ENCODE data around the gene CORO2B. TPM values are rescaled to one million over a fixed set of nuclear protein-coding genes. Genes with fewer than 3 reads are reported as not detected.

The CORO2B gene
- total and polyA plus RNA-seq, 4 donors: 1.8 to 9.2 (median 5.0) TPM

DNA sequence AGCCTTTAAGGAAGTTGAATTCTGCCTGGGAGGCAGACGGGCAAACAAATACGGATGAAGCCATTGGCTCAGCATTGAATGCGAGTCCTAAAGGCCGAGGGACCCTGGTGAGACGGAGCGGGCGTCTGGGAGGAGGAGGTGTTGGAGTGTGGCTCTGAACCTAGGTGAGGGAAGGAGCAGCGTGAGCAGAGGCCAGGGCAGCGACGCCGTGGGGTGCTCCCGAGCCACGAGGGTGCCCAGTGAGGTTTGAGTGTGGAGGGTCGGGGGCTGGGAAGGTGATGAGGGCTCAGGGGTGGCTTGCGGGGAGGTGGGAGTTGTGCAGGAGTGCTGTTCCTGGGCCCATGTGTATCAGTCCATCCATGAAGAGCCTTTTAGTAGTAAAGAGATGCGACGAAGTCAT is 17.0 kb downstream of the CORO2B start:
- H3K27ac ChIP-seq (ENCODE audit: low read depth in 1 of 2, low read length in 2 of 2): no peak overlapping the region
- H3K27me3 ChIP-seq (ENCODE audit: control insufficient read depth in 1 of 2, insufficient read depth in 2 of 2, low read length in 1 of 2): no peaks in the 10 kb centered on the region
- intact Hi-C loops (cut with DNase I): no loop called here
- peak in 1 of 2 donors; percentile 32 for DNase-seq
- H3K36me3 ChIP-seq (ENCODE audit: control insufficient read depth in 1 of 2, insufficient read depth in 2 of 2, low read length in 1 of 2): no peaks in the 10 kb centered on the region
- no peaks in the 10 kb centered on the region for H3K9me3 ChIP-seq (ENCODE audit: control insufficient read depth, low read length)
- no peaks in the 10 kb centered on the region for H3K4me1 ChIP-seq (ENCODE audit: control insufficient read depth in 1 of 2, insufficient read depth in 2 of 2, low read length in 2 of 2)
- no peak overlapping the region for H3K4me3 ChIP-seq (ENCODE audit: low read length in 2 of 2)
- WGBS, 2 donors: 96 to 97% methylated on average over 17 of the region's 17 CpGs
- ATAC-seq (ENCODE audit: low FRiP score): no peak

- ATAC-seq (ENCODE audit: low FRiP score): no peak
- H3K4me1 ChIP-seq (ENCODE audit: control insufficient read depth in 1 of 2, insufficient read depth in 2 of 2, low read length in 2 of 2): no peaks in the 10 kb centered on the region
Observed at GRCh38 chr15:68596691-68597090, 17.9 kb downstream of the CORO2B start.

GRCh38 chr15:68597581-68597980 is 18.8 kb downstream of the CORO2B start:
- no peak overlapping the region for H3K4me3 ChIP-seq (ENCODE audit: low read length in 2 of 2)
- H3K4me1 ChIP-seq (ENCODE audit: control insufficient read depth in 1 of 2, insufficient read depth in 2 of 2, low read length in 2 of 2): no peaks in the 10 kb centered on the region
- no peaks in the 10 kb centered on the region for H3K27me3 ChIP-seq (ENCODE audit: control insufficient read depth in 1 of 2, insufficient read depth in 2 of 2, low read length in 1 of 2)
- DNase-seq: no peak
- ATAC-seq (ENCODE audit: low FRiP score): no peak
- H3K36me3 ChIP-seq (ENCODE audit: control insufficient read depth in 1 of 2, insufficient read depth in 2 of 2, low read length in 1 of 2): no peaks in the 10 kb centered on the region
- no peaks in the 10 kb centered on the region for H3K9me3 ChIP-seq (ENCODE audit: control insufficient read depth, low read length)
- H3K27ac ChIP-seq (ENCODE audit: low read depth in 1 of 2, low read length in 2 of 2): no peak overlapping the region
- 89 to 97% methylated on average over 5 of the region's 5 CpGs for WGBS, 2 donors
- intact Hi-C loops (cut with DNase I): no loop called here

More at GRCh38 chr15:68596691-68597090, 17.9 kb downstream of the CORO2B start:
- Histone ChIP-seq H3K4me3 (ENCODE audit: low read length in 2 of 2) (no peak overlapping the region), H3K36me3 (ENCODE audit: control insufficient read depth in 1 of 2, insufficient read depth in 2 of 2, low read length in 1 of 2) (no peaks in the 10 kb centered on the region), H3K9me3 (ENCODE audit: control insufficient read depth, low read length) (no peaks in the 10 kb centered on the region), H3K27ac (ENCODE audit: low read depth in 1 of 2, low read length in 2 of 2) (no peak overlapping the region), H3K27me3 (ENCODE audit: control insufficient read depth in 1 of 2, insufficient read depth in 2 of 2, low read length in 1 of 2) (no peaks in the 10 kb centered on the region)
- no peak for DNase-seq
- intact Hi-C loops (cut with DNase I): no loop called here
- WGBS, 2 donors: 96 to 97% methylated on average over 9 of the region's 9 CpGs

DNA sequence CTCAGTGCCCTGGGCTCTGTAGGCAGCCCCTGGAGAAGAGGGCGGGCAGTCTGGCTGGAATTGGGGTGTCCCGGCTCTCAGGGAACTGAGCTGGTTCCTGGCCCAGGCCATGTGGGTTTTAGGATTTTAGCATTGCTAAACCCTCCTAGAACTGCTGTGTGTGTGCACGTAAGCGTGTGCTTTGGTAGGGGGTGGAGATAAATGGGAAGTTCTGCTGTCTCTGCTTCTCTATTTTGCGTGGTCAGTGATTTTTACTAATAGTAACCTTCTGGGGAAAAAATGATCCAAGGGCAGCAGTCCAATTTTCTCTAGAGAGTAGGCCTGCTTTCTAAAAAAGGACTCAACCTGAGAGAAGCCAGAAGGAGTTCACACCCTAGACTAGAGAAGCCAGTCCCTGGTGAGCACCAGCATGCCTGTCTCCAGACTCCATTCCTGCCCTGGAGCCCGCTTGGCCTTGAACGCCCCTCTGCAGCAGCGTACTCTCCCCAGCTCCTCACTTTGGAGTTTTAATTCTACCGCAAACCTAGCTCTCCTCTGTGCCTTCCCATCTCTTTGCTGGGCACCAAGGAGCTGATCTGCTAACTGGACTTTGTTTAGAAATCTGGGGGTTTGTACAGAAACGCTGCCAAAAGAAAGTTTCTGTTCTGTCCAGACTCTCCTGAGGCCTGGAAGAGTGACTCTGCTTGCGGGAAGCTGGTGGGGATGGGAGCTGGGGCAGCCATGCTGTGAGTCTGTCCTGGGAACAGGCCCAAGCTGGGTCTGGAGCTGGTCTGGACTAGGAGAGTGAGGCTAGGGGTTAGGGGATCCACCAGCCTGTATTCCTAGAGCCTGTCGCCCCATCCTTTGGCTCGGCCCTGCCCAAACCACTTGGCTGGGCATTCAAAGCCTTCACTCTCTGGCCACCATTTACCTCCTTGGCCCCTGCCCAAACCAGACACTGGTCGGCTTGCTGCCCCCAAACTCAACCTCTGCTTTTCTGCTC is 19.7 kb downstream of the CORO2B start:
- Histone ChIP-seq H3K4me1 (ENCODE audit: control insufficient read depth in 1 of 2, insufficient read depth in 2 of 2, low read length in 2 of 2) (no peaks in the 10 kb centered on the region), H3K36me3 (ENCODE audit: control insufficient read depth in 1 of 2, insufficient read depth in 2 of 2, low read length in 1 of 2) (no peaks in the 10 kb centered on the region), H3K27me3 (ENCODE audit: control insufficient read depth in 1 of 2, insufficient read depth in 2 of 2, low read length in 1 of 2) (no peaks in the 10 kb centered on the region), H3K9me3 (ENCODE audit: control insufficient read depth, low read length) (no peaks in the 10 kb centered on the region), H3K4me3 (ENCODE audit: low read length in 2 of 2) (no peak overlapping the region), H3K27ac (ENCODE audit: low read depth in 1 of 2, low read length in 2 of 2) (no peak overlapping the region)
- WGBS, 2 donors: 59 to 64% methylated on average over 14 of the region's 14 CpGs
- DNase-seq (no peak), ATAC-seq (ENCODE audit: low FRiP score) (peak; percentile 23)
- intact Hi-C loops (cut with DNase I): no loop called here

GRCh38 chr15:68599153-68599545 is 20.4 kb downstream of the CORO2B start:
- intact Hi-C loops (cut with DNase I): no loop called here

GRCh38 chr15:68599560-68600071 is 20.8 kb downstream of the CORO2B start:
- DNase-seq (no peak), ATAC-seq (ENCODE audit: low FRiP score) (peak; percentile 3)
- no peaks in the 10 kb centered on the region for H3K4me1 ChIP-seq (ENCODE audit: control insufficient read depth in 1 of 2, insufficient read depth in 2 of 2, low read length in 2 of 2)
- H3K9me3 ChIP-seq (ENCODE audit: control insufficient read depth, low read length): no peaks in the 10 kb centered on the region
- 79 to 82% methylated on average over 7 of the region's 7 CpGs for WGBS, 2 donors
- H3K27ac ChIP-seq (ENCODE audit: low read depth in 1 of 2, low read length in 2 of 2): no peak overlapping the region
- H3K4me3 ChIP-seq (ENCODE audit: low read length in 2 of 2): no peak overlapping the region
- intact Hi-C loops (cut with DNase I): no loop called here
- H3K27me3 ChIP-seq (ENCODE audit: control insufficient read depth in 1 of 2, insufficient read depth in 2 of 2, low read length in 1 of 2): no peaks in the 10 kb centered on the region
- H3K36me3 ChIP-seq (ENCODE audit: control insufficient read depth in 1 of 2, insufficient read depth in 2 of 2, low read length in 1 of 2): no peaks in the 10 kb centered on the region

More at GRCh38 chr15:68599153-68599545, 20.4 kb downstream of the CORO2B start:
- Histone ChIP-seq H3K4me3 (ENCODE audit: low read length in 2 of 2) (no peak overlapping the region), H3K27me3 (ENCODE audit: control insufficient read depth in 1 of 2, insufficient read depth in 2 of 2, low read length in 1 of 2) (no peaks in the 10 kb centered on the region), H3K9me3 (ENCODE audit: control insufficient read depth, low read length) (no peaks in the 10 kb centered on the region), H3K27ac (ENCODE audit: low read depth in 1 of 2, low read length in 2 of 2) (no peak overlapping the region), H3K4me1 (ENCODE audit: control insufficient read depth in 1 of 2, insufficient read depth in 2 of 2, low read length in 2 of 2) (no peaks in the 10 kb centered on the region), H3K36me3 (ENCODE audit: control insufficient read depth in 1 of 2, insufficient read depth in 2 of 2, low read length in 1 of 2) (no peaks in the 10 kb centered on the region)
- no peak for DNase-seq
- ATAC-seq (ENCODE audit: low FRiP score): no peak
- 94 to 98% methylated on average over 6 of the region's 6 CpGs for WGBS, 2 donors

- Histone ChIP-seq H3K27me3 (ENCODE audit: control insufficient read depth in 1 of 2, insufficient read depth in 2 of 2, low read length in 1 of 2) (no peaks in the 10 kb centered on the region), H3K9me3 (ENCODE audit: control insufficient read depth, low read length) (no peaks in the 10 kb centered on the region), H3K27ac (ENCODE audit: low read depth in 1 of 2, low read length in 2 of 2) (no peak overlapping the region), H3K4me3 (ENCODE audit: low read length in 2 of 2) (no peak overlapping the region), H3K36me3 (ENCODE audit: control insufficient read depth in 1 of 2, insufficient read depth in 2 of 2, low read length in 1 of 2) (no peaks in the 10 kb centered on the region), H3K4me1 (ENCODE audit: control insufficient read depth in 1 of 2, insufficient read depth in 2 of 2, low read length in 2 of 2) (no peaks in the 10 kb centered on the region)
- 85 to 92% methylated on average over 23 of the region's 23 CpGs for WGBS, 2 donors
- intact Hi-C loops (cut with DNase I): no loop called here
- ATAC-seq (ENCODE audit: low FRiP score): no peak
- DNase-seq: no peak
Observed at GRCh38 chr15:68601206-68602197, 22.7 kb downstream of the CORO2B start.

- no peaks in the 10 kb centered on the region for H3K9me3 ChIP-seq (ENCODE audit: control insufficient read depth, low read length)
- no peak overlapping the region for H3K4me3 ChIP-seq (ENCODE audit: low read length in 2 of 2)
- DNase-seq (no peak), ATAC-seq (ENCODE audit: low FRiP score) (no peak)
- intact Hi-C loops (cut with DNase I): no loop called here
- H3K27me3 ChIP-seq (ENCODE audit: control insufficient read depth in 1 of 2, insufficient read depth in 2 of 2, low read length in 1 of 2): no peaks in the 10 kb centered on the region
- H3K36me3 ChIP-seq (ENCODE audit: control insufficient read depth in 1 of 2, insufficient read depth in 2 of 2, low read length in 1 of 2): no peaks in the 10 kb centered on the region
- no peaks in the 10 kb centered on the region for H3K4me1 ChIP-seq (ENCODE audit: control insufficient read depth in 1 of 2, insufficient read depth in 2 of 2, low read length in 2 of 2)
- 90 to 91% methylated on average over 11 of the region's 11 CpGs for WGBS, 2 donors
- no peak overlapping the region for H3K27ac ChIP-seq (ENCODE audit: low read depth in 1 of 2, low read length in 2 of 2)
Observed at GRCh38 chr15:68602459-68603215, 23.8 kb downstream of the CORO2B start.
